ENCODE data around the gene MYOT. TPM values are rescaled to one million over a fixed set of nuclear protein-coding genes. Genes with fewer than 3 reads are reported as not detected.
"Not testable (repeated sequence)": the region's sequence is repeated elsewhere in the genome, so short reads cannot be mapped to it uniquely, and the experiment has no call there.

Gene MYOT
- total RNA-seq, 4 donors from 2014 or later = 0.92 to 4.8 TPM; not detected in 2

DNA sequence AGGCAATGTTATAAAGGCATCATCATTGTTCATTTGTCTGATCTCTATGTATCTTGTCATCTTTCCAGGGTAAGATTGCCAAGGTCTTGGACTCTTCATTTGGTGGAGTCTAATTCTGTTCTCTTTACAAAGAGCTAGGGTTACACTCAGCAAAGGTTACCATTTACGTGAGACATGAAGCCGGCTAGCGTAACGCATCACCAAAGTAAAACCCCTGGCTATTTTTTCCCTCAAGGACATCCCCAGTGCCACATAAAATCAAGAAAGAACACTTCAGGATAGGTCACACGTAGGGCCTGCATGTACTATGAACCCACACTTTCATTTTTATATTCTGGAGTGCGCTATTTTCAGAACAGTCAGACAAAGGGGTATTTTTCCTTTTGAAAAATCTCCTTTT, 20.0 kb upstream of the MYOT start:
- Histone ChIP-seq H3K4me3 (no peak overlapping the region), H3K36me3 (no peaks in the 10 kb centered on the region), H3K4me1 (no peaks in the 10 kb centered on the region), H3K27me3 (no peaks in the 10 kb centered on the region), H3K27ac (no peak overlapping the region), H3K9me3 (no peaks in the 10 kb centered on the region)
- TF ChIP-seq CTCF (IDR thresholded peaks at IDR 0.05) (no peak), POLR2A (IDR thresholded peaks at IDR 0.05) (no peak)
- 84 to 87% methylated on average over 6 of the region's 6 CpGs for WGBS, 2 donors
- DNase-seq = no peak
- intact Hi-C loops (cut with DNase I) = no loop called here

- H3K9me3 ChIP-seq; H3K27me3 ChIP-seq; H3K36me3 ChIP-seq; H3K4me3 ChIP-seq; H3K4me1 ChIP-seq; DNase-seq; intact Hi-C loops (cut with DNase I); H3K27ac ChIP-seq: not testable (repeated sequence)
Observed at GRCh38 chr5:137853165-137853564, 14.5 kb upstream of the MYOT start.

- WGBS, 2 donors = 68 to 84% methylated on average over 3 of the region's 3 CpGs
- Histone ChIP-seq H3K27me3 (no peaks in the 10 kb centered on the region), H3K27ac (no peak overlapping the region), H3K36me3 (no peaks in the 10 kb centered on the region), H3K4me1 (peaks cover 0 to 14% (median 0%) of the 10 kb centered on the region in 3 donors), H3K4me3 (no peak overlapping the region), H3K9me3 (no peaks in the 10 kb centered on the region)
- no peak for DNase-seq
- TF ChIP-seq CTCF (IDR thresholded peaks at IDR 0.05) = no peak
- TF ChIP-seq POLR2A (IDR thresholded peaks at IDR 0.05) = no peak
- intact Hi-C loops (cut with DNase I) = no loop called here
Observed at GRCh38 chr5:137856201-137856600, 11.5 kb upstream of the MYOT start.

DNA sequence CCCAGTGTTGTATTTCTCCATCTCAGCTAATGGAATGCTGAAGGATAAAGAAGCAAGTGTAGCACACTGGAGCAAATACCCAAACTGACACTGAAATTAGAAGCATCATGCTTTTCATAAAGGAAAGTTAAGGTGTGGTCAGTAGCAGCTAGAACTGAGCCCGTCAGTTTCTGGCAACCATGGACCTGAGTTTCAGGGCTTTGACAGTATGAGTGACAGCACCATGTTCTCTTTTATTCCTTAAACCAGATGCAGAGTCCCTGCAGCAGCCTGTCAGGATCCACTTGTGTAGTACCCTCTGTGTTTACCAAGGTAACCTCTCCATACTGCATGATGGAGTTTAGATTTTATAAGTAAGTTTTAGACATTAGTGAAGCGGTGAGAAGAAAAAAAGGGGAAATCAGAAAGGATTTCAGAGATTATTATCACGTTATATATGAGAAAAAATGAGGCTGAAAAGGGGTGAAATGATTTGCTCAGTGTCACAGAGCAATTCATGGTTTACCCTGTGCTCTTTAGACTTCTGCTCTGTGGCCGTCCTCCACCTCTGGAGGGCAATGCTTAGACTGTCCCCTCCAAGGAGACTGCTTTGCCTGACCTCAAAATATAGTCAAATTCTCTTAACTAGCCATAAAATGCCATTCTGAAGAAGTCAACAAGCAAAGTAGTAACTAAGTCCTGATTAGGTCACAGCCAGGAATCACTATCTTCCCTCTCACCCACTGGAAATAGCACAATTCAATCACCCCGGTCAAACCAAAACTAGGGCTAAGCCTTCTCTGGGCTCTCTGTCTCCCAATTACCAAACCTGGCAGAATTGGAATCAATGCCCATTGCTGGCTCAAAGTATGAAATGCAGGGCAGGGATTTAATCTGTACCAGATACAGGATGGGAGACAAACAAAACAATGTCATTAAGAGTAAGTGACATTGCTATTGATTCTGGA, 10.5 kb upstream of the MYOT start:
- H3K9me3 ChIP-seq = no peaks in the 10 kb centered on the region
- no peak overlapping the region for H3K27ac ChIP-seq
- TF ChIP-seq CTCF (IDR thresholded peaks at IDR 0.05) (no peak), POLR2A (IDR thresholded peaks at IDR 0.05) (no peak)
- 80% methylated on average over 4 to 5 of the region's 5 CpGs for WGBS, 2 donors
- H3K36me3 ChIP-seq = no peaks in the 10 kb centered on the region
- peaks cover 0 to 14% (median 0%) of the 10 kb centered on the region in 3 donors for H3K4me1 ChIP-seq
- no peaks in the 10 kb centered on the region for H3K27me3 ChIP-seq
- intact Hi-C loops (cut with DNase I) = no loop called here
- no peak for DNase-seq
- H3K4me3 ChIP-seq = no peak overlapping the region

DNA sequence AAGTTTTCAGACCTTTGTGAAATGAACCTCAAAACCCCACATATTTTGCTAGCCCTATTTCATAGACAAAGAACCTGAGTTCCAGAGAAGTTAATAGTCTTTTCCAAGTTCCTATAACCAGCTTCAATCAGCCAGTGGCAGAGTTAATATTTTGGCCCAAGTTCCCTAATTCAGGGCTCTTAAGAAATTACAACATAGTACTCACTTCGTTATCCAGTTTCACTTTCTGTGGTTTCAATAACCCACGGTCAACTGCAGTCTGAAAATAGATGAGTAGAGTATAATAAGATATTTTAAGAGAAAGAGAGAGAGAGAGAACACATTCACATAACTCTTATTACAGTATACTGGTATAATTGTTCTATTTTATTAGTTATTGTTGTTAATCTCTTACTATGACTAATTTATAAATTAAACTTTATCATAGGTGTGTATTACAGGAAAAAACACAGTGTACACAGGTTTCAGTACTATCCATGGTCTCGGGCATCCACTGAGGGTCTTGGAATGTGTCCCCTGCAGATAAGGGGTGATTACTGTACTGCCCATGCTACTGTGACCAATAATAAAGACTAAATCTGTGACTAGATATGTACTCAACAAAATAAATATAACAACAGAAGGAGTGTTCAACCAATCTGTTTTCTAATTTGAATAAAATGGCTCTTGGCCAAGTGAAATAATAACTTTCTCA, 9.3 kb upstream of the MYOT start:
- 19 to 20% methylated on average over 3 of the region's 3 CpGs for WGBS, 2 donors
- H3K4me1 ChIP-seq = peaks cover 0 to 14% (median 0%) of the 10 kb centered on the region in 3 donors
- intact Hi-C loops (cut with DNase I) = no loop called here
- H3K27ac ChIP-seq = peak overlapping the region in 1 of 4 donors; percentile 11
- no peaks in the 10 kb centered on the region for H3K27me3 ChIP-seq
- peak overlapping the region in 1 of 4 donors; percentile 38 for H3K4me3 ChIP-seq
- H3K36me3 ChIP-seq = no peaks in the 10 kb centered on the region
- no peaks in the 10 kb centered on the region for H3K9me3 ChIP-seq
- DNase-seq = no peak
- TF ChIP-seq CTCF (IDR thresholded peaks at IDR 0.05) = no peak
- TF ChIP-seq POLR2A (IDR thresholded peaks at IDR 0.05) = no peak

All from esophagus squamous epithelium (tissue), 5 donors.